GM21367 (cell line): ENCODE measurements around the gene HPD.
"Not testable (repeated sequence)": the region's sequence is repeated elsewhere in the genome, so short reads cannot be mapped to it uniquely, and the experiment has no call there.

ENCODE experiments used
- ATAC-seq: cut with Tn5 transposase; IDR thresholded peaks from one replicate; pipeline ENCODE4 v1.9.1; 2021; ENCODE audit not compliant: unreplicated experiment

HPD gene

DNA sequence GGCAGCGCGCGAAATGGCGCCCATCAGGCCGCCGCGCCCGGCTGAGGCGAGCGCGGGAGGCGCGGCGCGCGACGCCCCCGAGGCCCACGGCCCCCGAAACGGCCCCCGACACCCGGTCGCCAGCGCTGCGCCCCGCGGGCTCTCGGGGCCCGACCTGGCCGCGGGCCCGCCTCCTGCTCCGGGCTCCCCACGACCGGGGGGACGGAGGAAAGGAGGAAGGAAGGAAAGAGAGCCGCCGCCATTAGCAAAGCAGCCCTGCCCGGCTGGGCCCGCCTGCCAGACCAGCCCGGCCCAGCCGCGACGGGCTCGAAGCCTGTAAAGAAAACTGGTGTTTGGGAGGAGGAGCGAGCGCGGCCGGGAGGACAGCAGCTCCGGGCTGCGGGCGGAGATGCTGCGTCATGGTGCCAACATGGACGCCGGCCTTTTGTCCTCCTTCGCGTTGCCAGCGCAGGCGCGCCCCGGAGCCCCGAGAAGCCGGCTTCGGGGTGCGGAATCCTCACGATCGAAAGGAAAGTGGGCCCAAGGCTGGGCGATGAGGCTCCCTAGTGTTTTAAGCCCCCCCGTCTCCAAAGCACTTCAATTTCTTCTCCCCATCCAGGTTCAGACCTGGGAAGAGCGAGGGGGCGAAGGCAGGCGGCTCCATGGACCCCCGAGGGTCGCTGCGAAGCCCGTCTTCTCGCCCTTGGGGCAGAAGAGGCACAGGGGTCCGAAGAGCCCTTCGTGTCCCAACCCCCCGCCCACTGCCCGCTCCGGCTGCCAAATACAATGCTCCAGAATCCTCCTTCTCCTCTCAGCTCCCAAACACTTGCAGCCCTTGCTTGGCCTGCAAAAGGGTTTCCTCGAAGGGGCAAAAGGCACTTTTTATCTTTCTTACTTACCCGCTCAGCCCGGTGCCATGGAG lies 57.7 kb downstream of the HPD start:
- ATAC-seq = no peak

DNA sequence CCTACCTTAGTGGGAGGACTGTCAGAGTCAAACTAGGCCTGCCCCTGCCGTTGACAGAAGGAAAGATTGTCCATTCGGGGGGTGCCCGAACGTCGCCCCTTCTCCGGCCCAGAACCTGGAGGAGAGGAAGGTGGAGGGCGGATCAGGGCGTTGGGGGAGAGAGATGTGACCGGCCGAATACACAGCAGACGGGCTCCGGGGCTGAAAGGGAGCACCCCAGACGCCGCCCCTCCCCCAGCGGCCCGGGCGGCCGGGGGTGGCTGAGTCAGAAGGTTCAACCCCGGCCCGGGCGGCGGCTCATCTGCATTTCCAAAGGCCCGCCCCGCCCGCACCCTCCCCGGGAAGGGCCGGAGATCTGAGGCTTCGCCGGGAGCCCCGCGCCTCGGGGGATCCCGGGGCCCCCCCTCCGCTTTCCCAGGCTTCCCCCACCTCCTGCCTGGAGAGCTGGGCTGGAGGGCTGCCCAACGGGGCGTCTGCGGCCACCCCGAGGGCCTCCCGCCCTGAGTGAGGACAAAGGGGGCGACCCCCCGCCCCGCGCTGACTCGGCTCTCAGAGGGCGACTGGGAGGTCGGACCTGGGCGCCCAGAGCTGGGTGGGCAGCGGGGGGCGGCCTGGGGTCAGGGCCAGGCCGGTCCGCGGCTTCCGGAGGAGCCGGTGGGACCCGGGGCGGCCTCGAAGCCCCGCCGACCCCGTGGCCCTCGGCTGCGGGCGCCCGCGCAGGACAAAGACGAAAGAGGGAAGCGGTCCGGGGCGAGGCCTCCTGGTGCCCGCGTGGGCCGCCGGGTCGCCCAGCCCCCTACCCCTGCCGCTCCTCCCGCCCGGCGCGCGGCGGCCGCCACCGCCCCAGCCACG lies 58.6 kb downstream of the HPD start:
- no peak for ATAC-seq

DNA sequence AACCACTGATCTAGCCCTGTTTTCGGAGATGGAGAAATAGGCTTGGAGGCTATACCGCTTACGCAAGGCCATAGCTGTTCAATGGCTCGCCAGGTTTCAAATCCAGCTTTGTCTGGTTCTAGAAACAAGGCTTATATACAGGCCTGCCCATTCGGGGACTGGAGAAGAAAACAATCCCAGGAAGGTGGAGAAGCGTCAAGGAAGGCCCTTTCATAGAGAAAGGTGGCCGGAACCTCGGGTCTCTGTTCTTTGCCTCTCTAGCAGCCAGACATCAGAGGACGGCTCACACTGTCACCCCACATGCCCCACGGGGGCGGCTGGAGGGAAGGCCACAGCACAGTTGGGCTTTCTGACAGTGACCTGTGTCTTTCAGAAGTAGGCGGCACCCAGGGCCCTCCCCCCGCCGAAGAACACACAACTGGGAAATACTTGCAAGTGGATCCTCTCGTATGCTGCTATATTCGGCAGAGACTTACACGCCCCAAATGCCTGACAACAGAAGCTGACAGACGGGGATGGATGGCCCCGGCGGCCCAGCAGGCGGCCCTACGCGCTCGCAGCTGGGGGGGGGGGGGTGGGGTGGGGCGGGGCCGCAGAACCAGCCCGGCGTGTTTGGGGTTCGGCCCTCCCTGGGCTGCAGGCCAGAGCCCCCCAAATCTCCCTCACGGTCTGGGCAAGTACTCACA lies 59.4 kb downstream of the HPD start:
- ATAC-seq = no peak

DNA sequence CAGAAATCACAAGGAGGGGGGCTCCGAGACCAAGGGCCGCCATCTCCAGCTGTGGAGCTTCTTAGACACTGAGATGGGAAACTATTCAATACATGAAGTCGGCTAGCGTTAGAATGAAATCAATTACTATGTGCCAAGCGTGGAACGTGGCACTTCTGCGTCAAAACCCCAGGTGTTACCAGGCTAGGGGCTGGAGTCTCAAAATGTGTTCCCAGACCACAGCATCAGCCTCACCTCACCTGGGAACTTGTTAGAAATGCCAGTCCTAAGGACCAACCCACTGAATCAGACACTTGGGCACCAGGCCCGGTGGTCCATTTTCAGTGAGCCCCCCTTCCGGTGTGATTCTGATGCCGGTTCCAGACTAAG lies 59.9 kb downstream of the HPD start:
- ATAC-seq = no peak

DNA sequence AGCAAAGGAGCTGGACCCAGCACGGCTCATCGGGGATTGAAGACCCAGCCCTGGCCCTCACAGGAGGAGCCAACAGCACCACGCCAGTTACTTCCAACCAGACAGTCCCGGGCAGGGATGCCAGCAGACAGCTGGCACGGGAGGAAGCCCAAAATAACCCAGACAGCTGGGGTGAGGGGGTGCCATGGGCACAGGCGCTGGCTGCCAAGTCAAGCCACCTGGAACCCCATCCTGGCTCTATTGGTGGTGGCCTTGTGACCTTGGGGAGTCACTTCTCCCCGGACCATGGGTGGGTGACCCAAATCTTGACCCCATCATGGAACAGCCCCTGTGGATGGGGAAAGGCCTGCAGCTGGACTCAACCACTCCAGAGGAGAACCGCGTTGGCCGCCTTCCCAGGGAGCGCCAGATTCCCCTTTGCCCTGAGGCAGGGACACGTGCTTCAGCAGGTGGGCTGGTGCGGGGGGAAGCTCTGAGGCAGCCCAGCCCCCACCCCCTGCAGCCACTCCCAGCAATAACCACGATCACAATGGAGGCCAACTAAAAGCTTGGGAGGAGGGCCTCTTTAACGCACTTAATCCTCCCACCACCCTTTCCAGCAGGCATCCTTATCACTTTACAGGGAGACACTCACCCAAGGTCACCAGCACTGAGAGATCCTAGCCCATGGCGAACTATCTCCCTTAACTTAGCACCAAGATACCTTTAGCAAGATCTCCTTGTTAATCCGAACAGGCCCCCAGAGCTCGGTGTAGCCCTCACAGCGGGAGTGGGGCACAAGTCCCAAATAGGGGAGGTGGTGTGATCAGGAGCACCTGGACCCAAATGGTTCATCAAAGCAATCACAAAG lies 60.5 kb downstream of the HPD start:
- no peak for ATAC-seq

DNA sequence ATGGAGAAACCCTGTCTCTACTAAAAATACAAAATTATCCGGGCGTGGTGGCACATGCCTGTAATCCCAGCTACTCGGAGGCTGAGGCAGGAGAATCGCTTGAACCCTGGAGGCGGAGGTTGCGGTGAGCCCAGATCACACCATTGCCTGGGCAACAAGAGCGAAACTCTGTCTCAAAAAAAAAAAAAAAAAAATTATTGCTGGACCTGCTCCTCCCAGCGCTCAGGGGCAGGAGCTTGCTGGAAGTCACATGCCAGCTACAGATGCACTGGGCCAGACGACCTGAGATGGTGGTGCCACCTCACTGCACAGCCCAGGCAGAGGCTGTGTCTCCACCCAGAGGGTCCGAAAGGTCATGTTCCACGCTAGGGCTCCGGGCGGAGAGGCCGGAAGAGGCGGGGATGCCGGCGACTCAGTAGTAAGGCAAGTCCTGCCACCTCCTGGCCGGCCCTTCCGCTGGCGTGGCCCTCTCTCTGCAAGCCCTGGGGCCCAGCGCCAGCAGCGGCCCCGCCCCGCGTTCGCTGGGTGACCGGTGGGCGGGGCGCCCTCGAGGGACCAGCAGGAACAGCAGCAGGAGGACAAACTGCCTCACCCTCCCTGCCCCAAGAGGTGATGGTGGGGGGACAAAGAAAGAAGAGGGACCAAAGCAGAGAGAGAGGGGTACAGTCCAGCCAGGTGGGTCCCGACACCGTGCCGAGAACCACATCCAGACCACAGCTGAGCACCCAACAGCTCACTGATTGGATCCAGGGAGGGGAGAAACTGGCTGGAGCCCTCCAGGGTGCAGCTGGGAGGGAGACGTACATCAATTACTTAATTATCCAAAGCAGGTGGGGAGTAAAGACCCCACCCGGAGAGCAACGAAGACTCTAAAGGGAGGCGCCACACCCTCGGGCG lies 61.6 kb downstream of the HPD start:
- no peak for ATAC-seq

DNA sequence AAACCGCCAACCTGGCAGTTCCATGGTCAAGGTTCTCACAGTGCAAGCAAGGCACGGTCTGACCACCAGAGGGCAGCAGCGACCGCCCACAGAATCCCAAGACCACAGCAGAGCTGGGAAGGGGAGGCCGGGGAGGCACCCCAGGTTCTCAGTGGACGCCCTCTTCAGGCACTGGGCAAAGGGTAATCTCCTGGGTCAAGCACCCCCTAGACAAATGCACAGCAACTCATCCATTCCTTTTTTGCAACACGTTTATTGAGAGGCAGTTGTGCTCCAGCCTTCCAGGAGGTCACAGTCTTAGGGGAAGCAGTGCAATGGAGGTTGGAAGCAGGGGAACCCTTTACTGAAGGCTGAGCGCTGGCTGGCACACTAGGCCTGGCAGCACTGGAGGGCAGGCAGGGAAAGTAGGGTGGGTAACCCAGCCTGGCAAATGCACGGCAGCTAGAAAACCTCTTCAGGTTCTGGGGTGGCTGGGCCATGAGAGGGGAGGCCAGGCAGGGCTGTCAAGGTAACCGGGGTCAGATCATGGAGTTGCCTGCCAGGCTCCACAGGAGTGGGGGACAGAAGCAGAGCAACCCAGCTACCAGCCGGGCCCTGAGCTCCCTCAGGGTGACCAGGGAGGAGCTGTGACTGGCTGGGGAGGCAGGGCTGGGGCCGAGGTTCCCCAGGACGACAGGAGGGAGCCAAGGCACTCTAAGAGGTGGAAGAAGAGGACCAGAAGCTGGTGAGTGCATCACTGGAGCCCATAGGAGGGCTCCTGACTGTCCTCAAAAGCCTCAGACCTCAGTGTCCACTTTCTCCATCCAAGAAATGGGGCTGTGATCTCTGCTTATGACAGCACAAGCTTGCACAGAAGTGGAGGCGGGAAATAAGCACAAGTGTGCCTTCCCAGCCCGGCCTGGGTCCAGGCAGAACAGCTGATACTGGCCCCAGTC lies 63.4 kb downstream of the HPD start:
- ATAC-seq = no peak

DNA sequence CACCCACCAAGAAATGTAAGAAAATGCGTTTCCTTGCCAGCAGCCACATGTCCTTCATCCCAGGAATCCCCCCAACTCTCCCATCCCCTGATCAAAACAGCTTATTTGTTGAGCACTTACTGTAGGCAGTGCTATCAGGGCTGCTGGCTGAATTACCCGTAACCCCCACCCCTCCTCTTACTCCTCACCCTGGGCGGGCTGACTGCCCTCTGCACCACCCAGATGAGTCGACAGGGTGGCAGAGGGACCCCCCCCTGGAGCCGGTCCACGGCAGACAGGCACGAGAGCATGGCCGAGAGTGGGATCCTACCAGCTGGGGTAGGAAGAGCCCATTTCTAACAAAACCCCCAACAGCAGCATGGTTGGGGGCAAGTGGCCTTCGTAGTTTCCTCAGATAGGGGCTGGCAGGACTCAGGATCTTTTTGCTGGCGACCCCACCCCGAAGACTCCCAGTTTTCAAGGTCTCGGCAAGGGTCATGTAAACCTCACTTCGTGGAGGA lies 64.1 kb downstream of the HPD start:
- ATAC-seq = no peak

DNA sequence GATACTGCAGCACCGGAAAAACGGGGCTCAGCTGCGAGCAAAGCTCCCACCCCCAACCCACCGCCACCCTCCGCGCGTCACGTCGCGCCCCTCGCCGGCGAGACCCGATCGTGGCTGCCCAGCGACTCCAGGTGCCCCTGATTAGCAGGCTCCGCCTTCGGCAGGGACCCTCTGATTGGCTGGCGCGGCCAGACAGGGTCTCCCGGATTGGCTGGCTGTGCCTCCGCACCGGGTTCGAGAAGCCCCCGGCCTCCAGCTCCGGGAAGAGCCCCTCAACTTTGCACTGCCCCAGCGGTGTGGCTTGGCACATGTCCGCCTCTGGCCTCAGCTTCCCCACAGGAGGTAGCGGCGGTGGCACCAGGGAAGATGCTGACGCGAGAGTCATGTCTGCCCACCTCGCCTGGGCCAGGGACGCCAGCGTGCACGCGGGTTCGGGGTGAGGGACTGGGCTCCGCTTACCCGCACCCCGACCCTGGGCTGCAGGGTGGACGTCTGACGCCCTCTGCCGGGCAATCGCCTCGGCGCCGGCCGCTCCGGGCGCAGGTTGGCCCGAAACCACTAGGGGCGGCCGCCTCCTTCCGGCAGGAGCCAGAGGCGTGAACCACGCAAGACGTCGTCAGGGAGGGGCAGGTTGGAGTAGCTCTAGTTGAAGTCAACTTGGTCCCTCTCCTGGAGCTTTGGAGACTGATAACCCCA lies 64.7 kb downstream of the HPD start:
- peak; percentile 36 for ATAC-seq

DNA sequence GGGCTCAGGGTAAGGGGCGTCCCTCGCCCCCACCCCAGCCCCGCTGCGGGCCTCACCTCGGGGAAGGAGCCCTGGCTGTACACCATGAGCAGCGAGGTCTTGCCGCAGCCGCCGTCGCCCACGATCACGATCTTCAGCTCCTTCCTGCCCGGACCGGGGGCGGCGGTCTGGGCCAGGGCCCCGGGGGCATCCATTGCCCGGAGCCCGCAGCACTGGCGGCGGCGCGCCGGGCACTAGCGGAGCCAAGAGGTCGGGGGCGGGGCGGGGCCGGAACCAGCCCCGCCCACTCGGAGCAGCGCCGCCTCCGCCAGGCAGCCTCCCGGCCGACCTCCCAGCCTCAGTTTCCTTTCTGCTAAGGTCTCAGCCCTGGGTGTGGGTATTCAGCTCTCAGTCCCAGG lies 65.2 kb downstream of the HPD start, which contains the start of gene RHOF:
RHOF (minus strand) TSS at position 249 of the 398 bp plus-strand sequence; CDS start at position 194, 55 bp downstream.
- peak; percentile 6 for ATAC-seq

DNA sequence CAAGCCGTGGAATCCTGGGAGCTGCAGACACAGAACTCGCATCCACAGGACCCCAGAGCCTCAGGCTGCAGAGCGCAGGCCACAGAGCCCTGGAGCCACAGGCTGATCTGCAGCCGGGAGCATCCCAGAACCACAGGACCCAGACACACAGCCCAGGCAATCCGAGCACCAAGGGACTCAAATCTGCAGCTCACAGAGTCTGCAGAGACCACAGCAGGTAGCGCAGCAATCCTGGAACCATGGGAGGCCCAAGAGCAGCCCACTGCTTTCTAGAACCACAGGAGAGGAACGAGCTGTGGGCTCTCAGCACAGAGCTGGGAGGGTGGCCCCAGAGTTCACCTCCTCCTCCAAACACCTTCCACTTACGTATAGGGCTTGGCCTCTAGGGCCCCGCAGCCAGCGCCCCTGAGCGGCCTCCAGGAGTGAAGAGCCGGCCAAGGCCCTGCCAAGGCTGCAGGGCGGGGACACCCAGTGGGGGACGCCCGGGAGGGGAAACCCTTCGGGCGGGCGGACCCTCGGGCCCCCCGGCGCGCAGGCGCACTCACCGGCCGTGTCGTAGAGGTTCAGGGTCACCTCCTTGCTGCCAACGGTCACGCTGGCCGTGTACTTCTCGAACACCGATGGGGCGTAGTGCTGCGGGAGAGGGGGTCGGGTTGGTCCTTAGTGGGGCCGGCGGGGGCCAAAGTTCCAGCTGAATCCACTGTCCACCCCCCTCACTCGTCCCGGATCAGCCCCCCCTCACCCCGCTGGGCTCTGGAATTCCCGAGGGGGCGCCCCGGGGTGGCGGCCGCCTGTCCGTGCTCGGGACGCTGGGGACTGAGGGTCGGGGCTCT lies 65.8 kb downstream of the HPD start:
- ATAC-seq = no peak

DNA sequence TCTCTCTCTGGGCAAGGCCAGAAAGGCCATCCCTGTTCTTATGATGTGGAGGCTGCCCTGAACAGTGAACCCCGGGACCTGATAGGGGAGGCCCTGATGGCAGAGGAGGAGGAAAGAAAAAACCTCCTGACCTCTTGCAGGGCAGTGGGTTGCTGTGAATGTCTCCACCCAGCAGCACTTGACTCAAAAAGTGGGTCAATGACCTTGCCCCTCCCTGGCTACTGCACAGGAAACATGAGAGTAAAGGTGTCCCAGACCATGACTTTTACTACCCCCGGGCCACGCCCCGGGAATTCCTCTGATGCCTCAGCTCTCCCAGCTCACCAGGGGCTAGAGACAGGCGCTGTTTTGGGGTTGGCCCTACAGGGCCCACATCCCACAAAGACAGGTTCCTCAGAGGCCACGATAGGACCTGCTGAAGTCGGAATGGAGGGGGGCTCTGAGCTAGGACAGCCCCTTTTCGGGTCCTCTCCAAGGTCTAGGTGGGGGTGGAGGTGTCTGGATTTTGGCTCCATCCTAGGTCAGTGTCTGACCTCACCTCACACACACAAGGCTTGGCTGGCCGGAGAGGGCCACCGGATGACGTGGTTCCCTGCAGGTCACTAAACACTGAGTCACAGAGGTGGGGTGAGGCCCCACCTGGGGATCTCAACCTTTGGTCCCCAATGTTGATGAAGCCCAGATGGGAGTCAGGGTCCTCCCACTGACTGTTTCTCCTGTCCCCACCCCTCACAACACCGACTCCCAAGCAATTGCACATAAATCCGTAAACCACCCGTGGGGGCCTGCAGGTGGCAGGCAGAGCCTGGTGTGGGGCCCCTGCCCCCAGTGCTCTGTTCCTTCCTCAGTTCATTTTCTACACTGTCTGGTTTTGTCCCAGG lies 66.7 kb downstream of the HPD start:
- no peak for ATAC-seq

DNA sequence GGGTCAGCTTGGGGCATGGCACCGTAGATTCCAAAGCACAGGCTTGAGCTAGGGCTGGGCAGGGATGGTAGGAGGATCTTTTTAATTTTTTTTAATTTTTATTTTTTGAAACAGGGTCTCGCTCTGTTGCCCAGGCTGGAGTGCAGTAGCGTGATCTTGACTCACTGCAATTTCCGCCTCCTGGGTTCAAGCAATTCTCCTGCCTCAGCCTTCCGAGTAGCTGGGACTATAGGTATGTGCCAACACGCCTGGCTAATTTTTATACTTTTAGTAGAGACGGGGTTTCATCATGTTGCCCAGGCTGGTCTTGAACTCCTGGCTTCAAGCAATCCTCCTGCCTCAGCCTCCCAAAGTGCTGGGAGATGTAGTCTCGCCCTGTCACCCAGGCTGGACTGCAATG lies 67.9 kb downstream of the HPD start:
- ATAC-seq = not testable (repeated sequence)

DNA sequence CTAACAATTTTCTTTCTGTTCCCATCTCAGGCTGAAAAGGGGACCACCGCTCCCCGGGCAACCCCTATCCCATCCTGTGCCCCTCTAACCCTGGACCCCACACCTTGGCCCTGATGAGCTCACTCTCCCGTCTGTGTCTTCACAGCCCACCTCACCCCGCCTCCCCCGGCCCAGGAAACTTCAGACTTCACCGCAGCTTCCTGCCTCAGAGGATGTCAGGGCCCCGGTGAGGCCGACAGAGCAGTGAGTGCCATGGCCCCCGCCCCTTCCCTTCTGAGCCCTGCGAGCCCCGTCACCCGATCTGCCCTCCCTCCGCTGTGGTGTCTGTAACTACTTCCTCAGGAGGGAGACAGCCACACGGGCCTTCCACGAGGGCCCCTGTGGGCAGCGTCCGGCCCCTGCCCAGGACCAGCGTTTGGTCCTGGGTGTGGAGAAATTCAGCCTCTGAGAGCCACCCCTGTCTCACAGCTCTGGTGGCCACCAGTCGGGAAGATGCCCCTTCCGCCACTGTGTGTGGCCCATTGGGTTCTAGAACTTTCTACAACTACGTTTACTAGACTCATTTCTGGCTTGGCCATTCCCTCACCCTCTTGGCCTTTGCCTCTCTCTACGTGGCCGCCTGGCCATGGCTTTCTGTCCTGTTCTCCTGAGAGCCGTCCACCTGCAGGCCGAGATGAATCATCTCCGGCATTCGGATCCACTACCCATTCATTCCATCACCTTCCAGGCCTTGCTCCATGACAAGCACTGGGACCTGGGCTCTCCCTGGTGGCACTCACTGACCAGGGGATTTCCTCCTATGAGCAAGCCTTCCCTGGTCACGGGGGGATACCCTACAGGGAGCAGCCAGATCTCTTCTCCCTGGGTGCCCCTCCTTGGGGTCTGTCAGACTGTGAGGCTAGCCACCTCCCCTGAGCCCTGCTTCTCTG lies 68.6 kb downstream of the HPD start:
- peak; percentile 34 for ATAC-seq
